GM20000 (cell line): ENCODE measurements around the gene OR52K2.

Source experiments
- DNase-seq: peaks from one replicate; pipeline ENCODE4 v3.0.0; 2012; ENCODE audit warnings: low spot score
- TF ChIP-seq, protein P1 (sequence below): IDR thresholded peaks from 2 replicates; pipeline ENCODE4 v1.5.1; 2012; ENCODE audit warnings: mild to moderate bottlenecking, control low read depth; ENCODE audit errors: extremely low read depth, missing control alignments

The OR52K2 gene

DNA sequence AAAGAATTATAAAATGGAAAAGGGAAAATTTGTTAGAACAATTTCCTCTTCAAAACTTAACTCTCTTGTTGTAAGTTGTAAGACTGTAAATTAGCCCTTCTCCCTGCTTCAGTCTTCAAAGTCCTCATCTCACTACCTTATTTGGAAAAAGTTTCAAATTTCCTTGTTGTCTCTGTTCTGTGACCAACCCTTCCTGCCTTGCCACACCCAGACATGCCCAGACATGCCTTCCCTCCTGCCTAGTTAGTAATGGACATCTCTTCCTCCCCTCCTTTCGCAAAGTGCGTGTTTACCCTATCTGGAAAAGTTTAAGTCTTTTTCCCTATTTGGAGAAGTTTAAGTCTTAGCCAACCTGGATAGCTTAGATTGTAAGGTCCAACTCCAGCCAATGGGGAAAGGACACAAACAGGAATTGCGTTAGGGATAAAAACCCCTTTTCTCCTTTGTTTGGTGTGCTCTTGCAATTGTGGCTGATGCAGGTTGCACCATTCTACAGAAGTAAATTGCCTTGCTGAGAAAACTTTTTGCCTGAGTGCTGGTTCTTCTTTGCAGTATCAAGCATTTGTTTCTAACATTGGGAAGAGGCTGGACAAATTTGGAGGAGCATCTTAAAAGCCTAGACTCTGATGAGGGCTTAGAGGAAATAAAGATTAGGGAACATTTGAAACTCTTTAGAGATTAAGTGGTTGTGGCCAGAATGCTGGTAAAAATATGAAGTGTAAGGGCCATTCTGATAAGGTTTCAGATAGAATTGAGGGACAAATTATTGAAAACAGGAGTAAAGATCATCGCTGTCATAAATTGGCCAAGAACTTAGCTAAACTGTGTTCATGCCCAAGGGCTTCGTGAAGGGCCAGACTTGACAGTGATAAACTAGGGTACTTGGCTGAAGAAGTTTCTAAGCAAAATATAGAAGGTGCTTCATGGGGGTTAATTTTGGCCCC, 15.4 kb downstream of the OR52K2 start:
- DNase-seq: no peak
- TF ChIP-seq, protein P1, sequence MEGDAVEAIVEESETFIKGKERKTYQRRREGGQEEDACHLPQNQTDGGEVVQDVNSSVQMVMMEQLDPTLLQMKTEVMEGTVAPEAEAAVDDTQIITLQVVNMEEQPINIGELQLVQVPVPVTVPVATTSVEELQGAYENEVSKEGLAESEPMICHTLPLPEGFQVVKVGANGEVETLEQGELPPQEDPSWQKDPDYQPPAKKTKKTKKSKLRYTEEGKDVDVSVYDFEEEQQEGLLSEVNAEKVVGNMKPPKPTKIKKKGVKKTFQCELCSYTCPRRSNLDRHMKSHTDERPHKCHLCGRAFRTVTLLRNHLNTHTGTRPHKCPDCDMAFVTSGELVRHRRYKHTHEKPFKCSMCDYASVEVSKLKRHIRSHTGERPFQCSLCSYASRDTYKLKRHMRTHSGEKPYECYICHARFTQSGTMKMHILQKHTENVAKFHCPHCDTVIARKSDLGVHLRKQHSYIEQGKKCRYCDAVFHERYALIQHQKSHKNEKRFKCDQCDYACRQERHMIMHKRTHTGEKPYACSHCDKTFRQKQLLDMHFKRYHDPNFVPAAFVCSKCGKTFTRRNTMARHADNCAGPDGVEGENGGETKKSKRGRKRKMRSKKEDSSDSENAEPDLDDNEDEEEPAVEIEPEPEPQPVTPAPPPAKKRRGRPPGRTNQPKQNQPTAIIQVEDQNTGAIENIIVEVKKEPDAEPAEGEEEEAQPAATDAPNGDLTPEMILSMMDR: no peak

DNA sequence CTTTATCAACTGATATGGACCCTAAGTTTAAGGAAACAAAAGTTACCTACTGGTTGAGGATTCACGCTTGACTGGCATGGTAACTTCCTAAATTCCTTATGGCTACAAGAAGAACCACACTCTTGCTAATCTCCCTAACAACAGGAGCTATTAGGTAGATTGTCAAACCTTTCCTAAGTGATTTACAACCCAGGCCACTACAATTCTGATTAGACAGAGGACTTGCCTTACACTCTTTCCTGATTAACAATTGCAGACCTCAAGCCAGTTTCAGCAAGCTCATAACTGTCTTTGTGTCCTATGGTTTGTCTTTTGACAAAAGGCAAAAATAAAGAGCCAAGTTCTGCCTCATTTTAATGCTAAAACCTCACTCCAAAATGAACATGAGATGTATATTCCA, 16.3 kb downstream of the OR52K2 start:
- TF ChIP-seq, protein P1: no peak
- DNase-seq: no peak

DNA sequence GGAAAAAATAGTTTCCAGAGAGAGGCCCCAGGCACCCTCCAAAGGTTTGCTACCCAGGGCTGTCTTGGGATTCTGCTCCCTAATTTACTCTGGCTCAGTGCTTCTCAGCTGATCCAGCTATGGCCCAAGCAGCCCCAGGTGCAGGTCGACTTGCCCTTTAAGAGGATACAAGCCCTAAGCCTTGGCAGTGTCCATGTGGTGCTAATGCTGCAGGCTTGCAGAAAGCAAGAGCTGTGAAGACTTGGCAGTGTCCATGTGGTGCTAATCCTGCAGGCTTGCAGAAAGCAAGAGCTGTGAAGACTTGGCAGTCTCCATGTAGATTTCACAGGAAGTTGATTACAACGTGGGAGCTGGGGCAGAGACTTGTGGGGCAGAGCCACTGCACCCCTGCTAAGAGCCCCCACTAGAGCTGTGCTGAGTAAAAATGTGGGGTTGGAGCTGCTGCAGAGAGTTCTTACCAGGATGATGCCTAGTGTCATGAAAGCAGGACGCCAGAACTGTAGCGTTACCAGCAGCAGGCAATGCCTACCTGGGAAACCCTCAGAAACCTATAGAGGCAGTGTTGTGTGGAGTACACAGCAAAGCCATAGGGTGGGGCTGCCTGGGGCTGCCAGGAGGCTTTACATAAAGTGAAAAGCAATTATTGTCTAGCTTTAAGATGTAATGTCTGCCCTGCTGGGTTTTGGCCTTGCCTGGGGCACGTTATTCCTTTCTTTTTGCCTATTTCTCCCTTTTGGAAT, 17.2 kb downstream of the OR52K2 start:
- TF ChIP-seq, protein P1: no peak

DNA sequence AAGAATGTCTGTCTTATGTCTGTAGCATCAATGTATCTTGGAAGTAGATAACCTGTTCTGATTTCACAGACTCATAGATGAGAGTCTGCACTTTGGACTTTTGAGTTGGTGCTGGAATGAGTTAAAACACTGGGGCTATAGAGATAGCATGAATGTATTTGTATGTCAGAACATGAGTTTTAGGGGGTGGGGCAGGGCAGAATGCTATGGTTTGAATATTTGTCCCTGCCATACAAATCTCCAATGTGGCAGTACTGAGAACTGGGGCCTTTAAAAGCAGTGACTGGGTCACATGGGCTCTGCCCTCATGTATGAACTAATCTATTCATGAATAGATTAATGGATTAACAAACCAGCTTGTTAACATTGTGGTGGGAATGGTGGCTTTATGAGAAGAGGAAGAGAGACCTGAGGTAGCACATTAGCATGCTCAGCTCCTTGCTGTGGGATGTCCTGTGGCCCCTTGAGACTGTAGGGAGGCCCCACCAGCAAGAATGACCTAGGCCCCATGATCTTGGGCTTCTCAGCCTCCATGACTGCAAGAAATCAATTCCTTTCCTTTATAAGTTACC, 17.9 kb downstream of the OR52K2 start:
- TF ChIP-seq, protein P1: no peak
- no peak for DNase-seq

More for the DNA sequence above, 17.2 kb downstream of the OR52K2 start:
- no peak for DNase-seq

DNA sequence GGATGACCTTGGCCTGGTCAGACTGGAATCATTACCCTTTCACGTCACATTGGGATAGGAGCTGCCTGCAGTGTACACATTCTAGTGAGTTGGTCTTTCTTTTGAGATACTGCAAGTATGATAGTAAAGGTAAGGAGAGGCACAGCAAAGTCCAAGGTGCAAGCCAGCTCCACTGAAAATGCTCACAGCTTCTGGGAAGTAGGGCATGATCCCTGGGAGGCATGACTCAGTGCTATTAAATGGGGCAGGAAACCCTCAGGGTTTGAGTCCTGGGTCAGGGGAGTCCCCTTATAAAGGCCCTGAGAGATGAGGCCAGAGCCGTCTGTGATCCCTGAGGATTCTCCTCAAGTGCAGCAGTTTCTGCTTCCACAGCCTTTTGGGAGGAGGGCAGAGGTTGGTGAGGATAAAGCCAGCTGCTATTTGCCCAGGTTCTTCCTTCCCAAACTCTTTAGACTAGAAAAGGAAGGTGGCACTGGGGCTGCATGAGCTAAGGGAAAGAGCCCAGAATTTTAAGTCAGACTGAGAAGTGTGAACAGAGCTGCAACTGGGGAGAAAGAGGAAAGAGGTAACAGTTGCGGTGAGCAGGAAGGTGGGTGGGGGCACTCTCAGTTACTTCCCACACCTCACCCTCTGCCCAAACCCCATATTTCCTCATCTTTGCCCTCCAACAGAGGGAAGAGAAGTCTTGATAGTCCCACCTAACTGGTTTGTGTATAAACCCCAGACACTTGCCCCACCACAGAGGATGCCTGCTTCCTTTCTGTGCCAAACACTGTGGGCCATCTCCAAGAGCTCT, 18.9 kb downstream of the OR52K2 start:
- TF ChIP-seq, protein P1: no peak
- DNase-seq: no peak

DNA sequence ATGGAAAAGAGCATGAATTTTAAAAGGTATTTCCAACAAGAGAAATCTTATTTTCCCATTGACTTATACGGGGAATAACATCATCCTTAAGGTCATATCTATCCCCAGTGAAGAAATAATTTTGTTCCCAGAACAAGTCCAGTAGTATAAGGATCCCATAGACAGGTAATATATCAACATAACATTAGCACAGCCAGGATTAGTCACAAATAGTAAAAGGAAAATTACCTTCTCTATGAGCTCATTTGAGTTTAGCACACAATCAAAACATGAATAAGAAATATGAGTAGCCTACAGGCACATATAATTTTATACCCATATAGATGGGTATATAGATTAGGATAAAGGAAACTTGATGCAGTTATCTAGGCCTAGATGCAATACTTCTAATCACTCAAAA, 30.5 kb downstream of the OR52K2 start:
- DNase-seq: no peak
- TF ChIP-seq, protein P1: no peak
